H9 (cell line): ENCODE data around the gene NFKBIA. TPM values are rescaled to one million over a fixed set of nuclear protein-coding genes. Genes with fewer than 3 reads are reported as not detected.
A peak's percentile ranks its signal among the peaks of the same experiment; 100 is the strongest.

Source experiments
- DNase-seq: peaks from one replicate; pipeline ENCODE4 v3.0.0-alpha.2; 2017
- H2AFZ ChIP-seq: one replicate; pipeline ENCODE4 v1.6.1; 2013; ENCODE audit warnings: mild to moderate bottlenecking, low read length, control low read depth, moderate library complexity
- H2AK5ac ChIP-seq: 2 replicates; pipeline ENCODE4 v1.6.1; 2013; ENCODE audit warnings: low read length, control low read depth, mixed read lengths; ENCODE audit not compliant: insufficient read length
- H2BK120ac ChIP-seq: one replicate; pipeline ENCODE4 v1.6.1; 2013; ENCODE audit warnings: low read depth, mild to moderate bottlenecking, low read length, control low read depth, inconsistent platforms; ENCODE audit not compliant: poor library complexity, severe bottlenecking
- H2BK12ac ChIP-seq: 2 replicates; pipeline ENCODE4 v1.6.1; 2013; ENCODE audit warnings: low read length, control low read depth, mixed read lengths, low read depth; ENCODE audit not compliant: insufficient read length
- H2BK15ac ChIP-seq: 2 replicates; pipeline ENCODE4 v1.6.1; 2013; ENCODE audit warnings: low read depth, low read length, control low read depth
- H2BK20ac ChIP-seq: one replicate; pipeline ENCODE4 v1.6.1; 2013; ENCODE audit warnings: low read depth, mild to moderate bottlenecking, low read length, control low read depth, inconsistent platforms; ENCODE audit not compliant: poor library complexity, severe bottlenecking
- H2BK5ac ChIP-seq: 2 replicates; pipeline ENCODE4 v1.6.1; 2013; ENCODE audit warnings: low read length, control low read depth, mixed read lengths; ENCODE audit not compliant: insufficient read length
- H3K14ac ChIP-seq: 2 replicates; pipeline ENCODE4 v1.6.1; 2013; ENCODE audit warnings: low read length, control low read depth; ENCODE audit not compliant: insufficient read depth
- H3K18ac ChIP-seq: 2 replicates; pipeline ENCODE4 v1.6.1; 2013; ENCODE audit warnings: low read depth, mild to moderate bottlenecking, mixed read lengths, low read length, control low read depth; ENCODE audit not compliant: insufficient read length
- H3K23ac ChIP-seq: 2 replicates; pipeline ENCODE4 v1.6.1; 2013; ENCODE audit warnings: low read length, control low read depth, mixed read lengths, low read depth; ENCODE audit not compliant: insufficient read length
- H3K23me2 ChIP-seq: 2 replicates; pipeline ENCODE4 v1.6.1; 2013; ENCODE audit warnings: low read depth, mild to moderate bottlenecking, mixed read lengths, low read length, control low read depth; ENCODE audit not compliant: insufficient read length, poor library complexity, severe bottlenecking
- H3K27ac ChIP-seq: 2 replicates; pipeline ENCODE4 v1.5.1; 2013; ENCODE audit warnings: low read length, control low read depth, mixed read lengths, low read depth; ENCODE audit not compliant: insufficient read length
- H3K27me3 ChIP-seq: 2 replicates; pipeline ENCODE4 v1.6.1; 2013; ENCODE audit warnings: low read length, control low read depth, inconsistent platforms; ENCODE audit not compliant: insufficient read depth
- H3K4ac ChIP-seq: 2 replicates; pipeline ENCODE4 v1.6.1; 2013; ENCODE audit warnings: low read depth, mild to moderate bottlenecking, control low read depth, inconsistent platforms, low read length, moderate library complexity
- H3K4me1 ChIP-seq: 2 replicates; pipeline ENCODE4 v1.6.1; 2013; ENCODE audit warnings: low read length, control low read depth, inconsistent platforms; ENCODE audit not compliant: insufficient read depth
- H3K4me2 ChIP-seq: 2 replicates; pipeline ENCODE4 v1.6.1; 2013; ENCODE audit warnings: low read length, control low read depth, mixed read lengths; ENCODE audit not compliant: insufficient read length, insufficient read depth
- H3K56ac ChIP-seq: 2 replicates; pipeline ENCODE4 v1.6.1; 2013; ENCODE audit warnings: low read depth, mild to moderate bottlenecking, mixed read lengths, low read length, control low read depth; ENCODE audit not compliant: insufficient read length
- H3K79me1 ChIP-seq: 2 replicates; pipeline ENCODE4 v1.6.1; 2013; ENCODE audit warnings: low read depth, mild to moderate bottlenecking, moderate library complexity, low read length, control low read depth, inconsistent platforms; ENCODE audit not compliant: insufficient read depth, poor library complexity, severe bottlenecking
- H3K79me2 ChIP-seq: 2 replicates; pipeline ENCODE4 v1.6.1; 2013; ENCODE audit warnings: low read length, control low read depth, inconsistent platforms; ENCODE audit not compliant: insufficient read depth
- H3K9ac ChIP-seq: 2 replicates; pipeline ENCODE4 v1.6.1; 2013; ENCODE audit warnings: low read length, control low read depth, mixed read lengths; ENCODE audit not compliant: insufficient read length; ENCODE audit errors: extremely low read depth
- H3K9me3 ChIP-seq: one replicate; pipeline ENCODE4 v1.6.1; 2013; ENCODE audit warnings: low read depth, low read length, inconsistent platforms; ENCODE audit not compliant: control insufficient read depth
- H3T11ph ChIP-seq: one replicate; pipeline ENCODE4 v1.6.1; 2013; ENCODE audit warnings: mild to moderate bottlenecking, low read length, control low read depth, inconsistent platforms
- H4K20me1 ChIP-seq: one replicate; pipeline ENCODE4 v1.6.1; 2013; ENCODE audit not compliant: control insufficient read depth, insufficient read length, insufficient read depth
- H4K5ac ChIP-seq: 2 replicates; pipeline ENCODE4 v1.6.1; 2013; ENCODE audit warnings: low read depth, mild to moderate bottlenecking, mixed read lengths, low read length, control low read depth; ENCODE audit not compliant: insufficient read length
- H4K8ac ChIP-seq: replicated peaks from 2 replicates; pipeline ENCODE4 v1.6.1; 2013; ENCODE audit warnings: low read length, control low read depth, mixed read lengths, low read depth; ENCODE audit not compliant: insufficient read length
- H4K91ac ChIP-seq: 2 replicates; pipeline ENCODE4 v1.6.1; 2013; ENCODE audit warnings: low read depth, mild to moderate bottlenecking, moderate library complexity, mixed read lengths, low read length, control low read depth; ENCODE audit not compliant: insufficient read length
- H3K27ac Mint-ChIP-seq, 3 experiments: 2 replicates in 2 of 3; 3 replicates in 1 of 3; pipeline ENCODE4 v1.8.0; 2020 to 2021; ENCODE audit warnings: mixed read lengths in 3 of 3, mild to moderate bottlenecking in 1 of 3, moderate library complexity in 1 of 3
- H3K27me3 Mint-ChIP-seq: 2 replicates; pipeline ENCODE4 v1.8.0; 2021; ENCODE audit warnings: low read depth, mild to moderate bottlenecking, moderate library complexity, mixed read lengths
- H3K36me3 Mint-ChIP-seq, 3 experiments: 2 replicates in 2 of 3; 3 replicates in 1 of 3; pipeline ENCODE4 v1.8.0; 2020 to 2021; ENCODE audit warnings: low read depth in 3 of 3, mixed read lengths in 3 of 3; ENCODE audit not compliant: insufficient read depth in 1 of 3
- H3K4me1 Mint-ChIP-seq, 2 experiments: 2 replicates each; pipeline ENCODE4 v1.8.0; 2020; ENCODE audit warnings: mixed read lengths in 2 of 2
- H3K4me3 Mint-ChIP-seq, 2 experiments: 2 replicates in 1 of 2; 3 replicates in 1 of 2; pipeline ENCODE4 v1.8.0; 2020 to 2021; ENCODE audit warnings: mild to moderate bottlenecking in 2 of 2, mixed read lengths in 2 of 2, moderate library complexity in 1 of 2
- H3K9me3 Mint-ChIP-seq, 2 experiments: 2 replicates in 1 of 2; 3 replicates in 1 of 2; pipeline ENCODE4 v1.8.0; 2020; ENCODE audit warnings: mild to moderate bottlenecking in 2 of 2, mixed read lengths in 2 of 2, moderate library complexity in 1 of 2
- WGBS: extraction: QIAGEN DNeasy Blood & Tissue Kit; methylation state at CpG from one replicate; pipeline ENCODE4 v1.1.7; 2013; ENCODE audit warnings: missing lambda C conversion rate, low lambda C conversion rate, mixed read lengths; ENCODE audit not compliant: insufficient read length; ENCODE audit errors: extremely low coverage; 5-methylcytosine and 5-hydroxymethylcytosine counted together
- total RNA-seq: library from RNA; stranded (reverse); gene quantifications from 2 replicates; pipeline ENCODE4 v1.2.1, GENCODE V29; 2021
- TF ChIP-seq, protein P1 (sequence below): fragments of 200-600 bp; sonication (generic); conservative IDR thresholded peaks from 3 replicates; pipeline ENCODE4 v1.8.0; 2021; ENCODE audit warnings: antibody characterized with exemption, mild to moderate bottlenecking

NFKBIA gene
- total RNA-seq, 1 experiment from 2014 or later: 38.4 TPM

DNA sequence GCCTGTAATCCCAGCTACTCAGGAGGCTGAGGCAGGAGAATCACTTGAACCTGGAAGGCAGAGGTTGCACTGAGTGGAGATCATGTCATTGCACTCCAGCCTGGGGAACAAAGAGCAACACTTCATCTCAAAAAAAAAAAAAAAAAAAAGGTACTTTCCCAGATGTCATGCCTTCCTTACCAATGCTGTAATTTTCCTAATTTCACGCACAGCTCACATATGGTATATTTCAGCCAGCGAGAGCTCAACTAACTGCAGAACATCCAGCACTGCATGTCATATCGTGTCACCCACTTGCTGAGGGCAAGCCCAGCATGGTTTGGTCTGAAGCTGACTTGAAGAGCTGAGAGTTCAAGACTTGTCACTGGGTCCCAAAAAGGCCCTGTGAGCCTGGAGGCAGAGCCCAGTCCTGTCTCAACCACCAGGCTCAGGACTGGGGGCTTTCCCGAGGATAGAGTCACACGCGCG lies 29.0 kb downstream of the NFKBIA start:
- peak overlapping the region; percentile 33 for H2BK12ac ChIP-seq
- H3K23ac ChIP-seq: no peak overlapping the region
- H4K20me1 ChIP-seq: no peaks in the 10 kb centered on the region
- no peak overlapping the region for H2BK5ac ChIP-seq
- H4K91ac ChIP-seq: no peak overlapping the region
- H3K56ac ChIP-seq: no peak overlapping the region
- no peak overlapping the region for H4K5ac ChIP-seq
- no peaks in the 10 kb centered on the region for H3K9me3 ChIP-seq
- no peaks in the 10 kb centered on the region for H3K23me2 ChIP-seq
- no peak overlapping the region for H3K9ac ChIP-seq
- no peaks in the 10 kb centered on the region for H3K79me1 ChIP-seq
- Mint-ChIP-seq H3K9me3 (peaks cover 3 to 9% of the 10 kb centered on the region in 2 experiments; a peak in 3 of 5 replicates), H3K27ac (no peak overlapping the region), H3K36me3 (peaks cover 0 to 5% (median 0%) of the 10 kb centered on the region in 3 experiments; a peak in 1 of 7 replicates), H3K27me3 (peaks cover 2% of the 10 kb centered on the region; the same call in 1 of the 2 replicates), H3K4me1 (no peaks in the 10 kb centered on the region), H3K4me3 (no peak overlapping the region)
- no peaks in the 10 kb centered on the region for H3K4me1 ChIP-seq
- no peak overlapping the region for H3T11ph ChIP-seq
- no peak overlapping the region for H3K4me2 ChIP-seq
- H2AK5ac ChIP-seq: no peak overlapping the region
- no peak overlapping the region for H2BK15ac ChIP-seq
- no peaks in the 10 kb centered on the region for H3K79me2 ChIP-seq
- TF ChIP-seq, protein P1, sequence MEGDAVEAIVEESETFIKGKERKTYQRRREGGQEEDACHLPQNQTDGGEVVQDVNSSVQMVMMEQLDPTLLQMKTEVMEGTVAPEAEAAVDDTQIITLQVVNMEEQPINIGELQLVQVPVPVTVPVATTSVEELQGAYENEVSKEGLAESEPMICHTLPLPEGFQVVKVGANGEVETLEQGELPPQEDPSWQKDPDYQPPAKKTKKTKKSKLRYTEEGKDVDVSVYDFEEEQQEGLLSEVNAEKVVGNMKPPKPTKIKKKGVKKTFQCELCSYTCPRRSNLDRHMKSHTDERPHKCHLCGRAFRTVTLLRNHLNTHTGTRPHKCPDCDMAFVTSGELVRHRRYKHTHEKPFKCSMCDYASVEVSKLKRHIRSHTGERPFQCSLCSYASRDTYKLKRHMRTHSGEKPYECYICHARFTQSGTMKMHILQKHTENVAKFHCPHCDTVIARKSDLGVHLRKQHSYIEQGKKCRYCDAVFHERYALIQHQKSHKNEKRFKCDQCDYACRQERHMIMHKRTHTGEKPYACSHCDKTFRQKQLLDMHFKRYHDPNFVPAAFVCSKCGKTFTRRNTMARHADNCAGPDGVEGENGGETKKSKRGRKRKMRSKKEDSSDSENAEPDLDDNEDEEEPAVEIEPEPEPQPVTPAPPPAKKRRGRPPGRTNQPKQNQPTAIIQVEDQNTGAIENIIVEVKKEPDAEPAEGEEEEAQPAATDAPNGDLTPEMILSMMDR: no peak
- H3K4ac ChIP-seq: no peak overlapping the region
- no peak overlapping the region for H2BK120ac ChIP-seq
- H4K8ac ChIP-seq: no peak overlapping the region
- H2AFZ ChIP-seq: peak overlapping the region; percentile 25
- H3K27me3 ChIP-seq: no peaks in the 10 kb centered on the region
- H2BK20ac ChIP-seq: no peak overlapping the region
- WGBS: no CpG with 5 or more reads among the region's 7 CpGs
- no peak for DNase-seq
- H3K27ac ChIP-seq: no peak overlapping the region
- H3K14ac ChIP-seq: no peak overlapping the region
- H3K18ac ChIP-seq: no peak overlapping the region
